H9 (cell line): ENCODE data around the gene PLD2. TPM values are rescaled to one million over a fixed set of nuclear protein-coding genes. Genes with fewer than 3 reads are reported as not detected.

Source experiments
- DNase-seq: peaks from one replicate; pipeline ENCODE4 v3.0.0-alpha.2; 2017
- H2AFZ ChIP-seq: one replicate; pipeline ENCODE4 v1.6.1; 2013; ENCODE audit warnings: mild to moderate bottlenecking, low read length, control low read depth, moderate library complexity
- H2AK5ac ChIP-seq: 2 replicates; pipeline ENCODE4 v1.6.1; 2013; ENCODE audit warnings: low read length, control low read depth, mixed read lengths; ENCODE audit not compliant: insufficient read length
- H2BK120ac ChIP-seq: one replicate; pipeline ENCODE4 v1.6.1; 2013; ENCODE audit warnings: low read depth, mild to moderate bottlenecking, low read length, control low read depth, inconsistent platforms; ENCODE audit not compliant: poor library complexity, severe bottlenecking
- H2BK12ac ChIP-seq: 2 replicates; pipeline ENCODE4 v1.6.1; 2013; ENCODE audit warnings: low read length, control low read depth, mixed read lengths, low read depth; ENCODE audit not compliant: insufficient read length
- H2BK15ac ChIP-seq: 2 replicates; pipeline ENCODE4 v1.6.1; 2013; ENCODE audit warnings: low read depth, low read length, control low read depth
- H2BK20ac ChIP-seq: one replicate; pipeline ENCODE4 v1.6.1; 2013; ENCODE audit warnings: low read depth, mild to moderate bottlenecking, low read length, control low read depth, inconsistent platforms; ENCODE audit not compliant: poor library complexity, severe bottlenecking
- H2BK5ac ChIP-seq: 2 replicates; pipeline ENCODE4 v1.6.1; 2013; ENCODE audit warnings: low read length, control low read depth, mixed read lengths; ENCODE audit not compliant: insufficient read length
- H3K14ac ChIP-seq: 2 replicates; pipeline ENCODE4 v1.6.1; 2013; ENCODE audit warnings: low read length, control low read depth; ENCODE audit not compliant: insufficient read depth
- H3K18ac ChIP-seq: 2 replicates; pipeline ENCODE4 v1.6.1; 2013; ENCODE audit warnings: low read depth, mild to moderate bottlenecking, mixed read lengths, low read length, control low read depth; ENCODE audit not compliant: insufficient read length
- H3K23ac ChIP-seq: 2 replicates; pipeline ENCODE4 v1.6.1; 2013; ENCODE audit warnings: low read length, control low read depth, mixed read lengths, low read depth; ENCODE audit not compliant: insufficient read length
- H3K23me2 ChIP-seq: 2 replicates; pipeline ENCODE4 v1.6.1; 2013; ENCODE audit warnings: low read depth, mild to moderate bottlenecking, mixed read lengths, low read length, control low read depth; ENCODE audit not compliant: insufficient read length, poor library complexity, severe bottlenecking
- H3K27ac ChIP-seq: 2 replicates; pipeline ENCODE4 v1.5.1; 2013; ENCODE audit warnings: low read length, control low read depth, mixed read lengths, low read depth; ENCODE audit not compliant: insufficient read length
- H3K27me3 ChIP-seq: 2 replicates; pipeline ENCODE4 v1.6.1; 2013; ENCODE audit warnings: low read length, control low read depth, inconsistent platforms; ENCODE audit not compliant: insufficient read depth
- H3K4ac ChIP-seq: 2 replicates; pipeline ENCODE4 v1.6.1; 2013; ENCODE audit warnings: low read depth, mild to moderate bottlenecking, control low read depth, inconsistent platforms, low read length, moderate library complexity
- H3K4me1 ChIP-seq: 2 replicates; pipeline ENCODE4 v1.6.1; 2013; ENCODE audit warnings: low read length, control low read depth, inconsistent platforms; ENCODE audit not compliant: insufficient read depth
- H3K4me2 ChIP-seq: 2 replicates; pipeline ENCODE4 v1.6.1; 2013; ENCODE audit warnings: low read length, control low read depth, mixed read lengths; ENCODE audit not compliant: insufficient read length, insufficient read depth
- H3K56ac ChIP-seq: 2 replicates; pipeline ENCODE4 v1.6.1; 2013; ENCODE audit warnings: low read depth, mild to moderate bottlenecking, mixed read lengths, low read length, control low read depth; ENCODE audit not compliant: insufficient read length
- H3K79me1 ChIP-seq: 2 replicates; pipeline ENCODE4 v1.6.1; 2013; ENCODE audit warnings: low read depth, mild to moderate bottlenecking, moderate library complexity, low read length, control low read depth, inconsistent platforms; ENCODE audit not compliant: insufficient read depth, poor library complexity, severe bottlenecking
- H3K79me2 ChIP-seq: 2 replicates; pipeline ENCODE4 v1.6.1; 2013; ENCODE audit warnings: low read length, control low read depth, inconsistent platforms; ENCODE audit not compliant: insufficient read depth
- H3K9ac ChIP-seq: 2 replicates; pipeline ENCODE4 v1.6.1; 2013; ENCODE audit warnings: low read length, control low read depth, mixed read lengths; ENCODE audit not compliant: insufficient read length; ENCODE audit errors: extremely low read depth
- H3K9me3 ChIP-seq: one replicate; pipeline ENCODE4 v1.6.1; 2013; ENCODE audit warnings: low read depth, low read length, inconsistent platforms; ENCODE audit not compliant: control insufficient read depth
- H3T11ph ChIP-seq: one replicate; pipeline ENCODE4 v1.6.1; 2013; ENCODE audit warnings: mild to moderate bottlenecking, low read length, control low read depth, inconsistent platforms
- H4K20me1 ChIP-seq: one replicate; pipeline ENCODE4 v1.6.1; 2013; ENCODE audit not compliant: control insufficient read depth, insufficient read length, insufficient read depth
- H4K5ac ChIP-seq: 2 replicates; pipeline ENCODE4 v1.6.1; 2013; ENCODE audit warnings: low read depth, mild to moderate bottlenecking, mixed read lengths, low read length, control low read depth; ENCODE audit not compliant: insufficient read length
- H4K8ac ChIP-seq: replicated peaks from 2 replicates; pipeline ENCODE4 v1.6.1; 2013; ENCODE audit warnings: low read length, control low read depth, mixed read lengths, low read depth; ENCODE audit not compliant: insufficient read length
- H4K91ac ChIP-seq: 2 replicates; pipeline ENCODE4 v1.6.1; 2013; ENCODE audit warnings: low read depth, mild to moderate bottlenecking, moderate library complexity, mixed read lengths, low read length, control low read depth; ENCODE audit not compliant: insufficient read length
- H3K27ac Mint-ChIP-seq, 3 experiments: 2 replicates in 2 of 3; 3 replicates in 1 of 3; pipeline ENCODE4 v1.8.0; 2020 to 2021; ENCODE audit warnings: mixed read lengths in 3 of 3, mild to moderate bottlenecking in 1 of 3, moderate library complexity in 1 of 3
- H3K27me3 Mint-ChIP-seq: 2 replicates; pipeline ENCODE4 v1.8.0; 2021; ENCODE audit warnings: low read depth, mild to moderate bottlenecking, moderate library complexity, mixed read lengths
- H3K36me3 Mint-ChIP-seq, 3 experiments: 2 replicates in 2 of 3; 3 replicates in 1 of 3; pipeline ENCODE4 v1.8.0; 2020 to 2021; ENCODE audit warnings: low read depth in 3 of 3, mixed read lengths in 3 of 3; ENCODE audit not compliant: insufficient read depth in 1 of 3
- H3K4me1 Mint-ChIP-seq, 2 experiments: 2 replicates each; pipeline ENCODE4 v1.8.0; 2020; ENCODE audit warnings: mixed read lengths in 2 of 2
- H3K4me3 Mint-ChIP-seq, 2 experiments: 2 replicates in 1 of 2; 3 replicates in 1 of 2; pipeline ENCODE4 v1.8.0; 2020 to 2021; ENCODE audit warnings: mild to moderate bottlenecking in 2 of 2, mixed read lengths in 2 of 2, moderate library complexity in 1 of 2
- H3K9me3 Mint-ChIP-seq, 2 experiments: 2 replicates in 1 of 2; 3 replicates in 1 of 2; pipeline ENCODE4 v1.8.0; 2020; ENCODE audit warnings: mild to moderate bottlenecking in 2 of 2, mixed read lengths in 2 of 2, moderate library complexity in 1 of 2
- WGBS: extraction: QIAGEN DNeasy Blood & Tissue Kit; methylation state at CpG from one replicate; pipeline ENCODE4 v1.1.7; 2013; ENCODE audit warnings: missing lambda C conversion rate, low lambda C conversion rate, mixed read lengths; ENCODE audit not compliant: insufficient read length; ENCODE audit errors: extremely low coverage; 5-methylcytosine and 5-hydroxymethylcytosine counted together
- total RNA-seq: library from RNA; stranded (reverse); gene quantifications from 2 replicates; pipeline ENCODE4 v1.2.1, GENCODE V29; 2021
- TF ChIP-seq, protein P1 (sequence below): fragments of 200-600 bp; sonication (generic); conservative IDR thresholded peaks from 3 replicates; pipeline ENCODE4 v1.8.0; 2021; ENCODE audit warnings: antibody characterized with exemption, mild to moderate bottlenecking

PLD2 gene
- total RNA-seq, 1 experiment from 2014 or later, result 63.3 TPM

DNA sequence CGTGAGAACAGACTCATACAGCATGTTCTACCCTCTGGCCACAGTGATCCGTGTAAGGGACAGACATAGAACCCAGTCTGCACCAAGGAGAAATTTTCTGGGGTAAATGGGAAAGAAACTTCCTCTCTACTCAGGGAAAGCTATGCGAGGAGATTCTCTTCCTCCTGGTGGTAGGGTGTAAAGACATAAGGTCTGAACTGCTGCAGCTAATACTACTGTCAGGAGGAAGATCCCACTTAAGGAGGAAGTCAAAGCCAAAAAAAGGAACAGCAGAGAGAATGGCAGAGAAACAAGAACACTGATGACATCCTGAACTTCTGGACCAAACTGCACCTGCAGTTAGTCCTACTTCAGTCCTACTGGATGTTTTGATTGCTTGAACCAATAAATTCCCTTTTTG is 42.4 kb upstream of the PLD2 start:
- Histone ChIP-seq H2BK120ac (no peak overlapping the region), H3K27ac (no peak overlapping the region), H4K5ac (no peak overlapping the region), H2BK12ac (no peak overlapping the region), H4K8ac (no peak overlapping the region), H3K18ac (no peak overlapping the region), H3K4me2 (no peak overlapping the region), H2BK20ac (no peak overlapping the region), H3K4me1 (no peaks in the 10 kb centered on the region), H2AFZ (no peak overlapping the region), H3K23ac (no peak overlapping the region), H3K27me3 (no peaks in the 10 kb centered on the region), H2AK5ac (no peak overlapping the region), H3K79me2 (no peaks in the 10 kb centered on the region), H3K23me2 (no peaks in the 10 kb centered on the region), H3K79me1 (no peaks in the 10 kb centered on the region), H3K4ac (no peak overlapping the region), H3T11ph (no peak overlapping the region), H4K20me1 (no peaks in the 10 kb centered on the region), H3K56ac (no peak overlapping the region), H4K91ac (no peak overlapping the region), H2BK5ac (no peak overlapping the region), H2BK15ac (no peak overlapping the region), H3K14ac (no peak overlapping the region), H3K9ac (no peak overlapping the region), H3K9me3 (no peaks in the 10 kb centered on the region)
- Mint-ChIP-seq H3K4me3 (no peak overlapping the region), H3K27ac (no peak overlapping the region), H3K36me3 (no peaks in the 10 kb centered on the region), H3K27me3 (peaks cover 7% of the 10 kb centered on the region), H3K9me3 (no peaks in the 10 kb centered on the region), H3K4me1 (no peaks in the 10 kb centered on the region)
- DNase-seq, result no peak
- WGBS, result no CpG with 5 or more reads among the region's 3 CpGs
- TF ChIP-seq, protein P1, sequence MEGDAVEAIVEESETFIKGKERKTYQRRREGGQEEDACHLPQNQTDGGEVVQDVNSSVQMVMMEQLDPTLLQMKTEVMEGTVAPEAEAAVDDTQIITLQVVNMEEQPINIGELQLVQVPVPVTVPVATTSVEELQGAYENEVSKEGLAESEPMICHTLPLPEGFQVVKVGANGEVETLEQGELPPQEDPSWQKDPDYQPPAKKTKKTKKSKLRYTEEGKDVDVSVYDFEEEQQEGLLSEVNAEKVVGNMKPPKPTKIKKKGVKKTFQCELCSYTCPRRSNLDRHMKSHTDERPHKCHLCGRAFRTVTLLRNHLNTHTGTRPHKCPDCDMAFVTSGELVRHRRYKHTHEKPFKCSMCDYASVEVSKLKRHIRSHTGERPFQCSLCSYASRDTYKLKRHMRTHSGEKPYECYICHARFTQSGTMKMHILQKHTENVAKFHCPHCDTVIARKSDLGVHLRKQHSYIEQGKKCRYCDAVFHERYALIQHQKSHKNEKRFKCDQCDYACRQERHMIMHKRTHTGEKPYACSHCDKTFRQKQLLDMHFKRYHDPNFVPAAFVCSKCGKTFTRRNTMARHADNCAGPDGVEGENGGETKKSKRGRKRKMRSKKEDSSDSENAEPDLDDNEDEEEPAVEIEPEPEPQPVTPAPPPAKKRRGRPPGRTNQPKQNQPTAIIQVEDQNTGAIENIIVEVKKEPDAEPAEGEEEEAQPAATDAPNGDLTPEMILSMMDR, result no peak
